Stimulated activated CD4-positive, alpha-beta T cell treated with anti-CD3 and anti-CD28 coated beads, Interleukin-12 subunit alpha, Interleukin-12 subunit beta, amount 100 ng/mL, for 48 hours (primary cell): ENCODE measurements around the gene DDX10.
"Not testable (repeated sequence)": the region's sequence is repeated elsewhere in the genome, so short reads cannot be mapped to it uniquely, and the experiment has no call there.

ENCODE experiments used
- DNase-seq, 3 donors: peaks; one replicate each; pipeline ENCODE4 v3.0.0-alpha.2; 2020; ENCODE audit warnings: low read depth in 2 of 3, low spot score in 1 of 3

Gene DDX10

GRCh38 chr11:108768370-108768769 is 103.5 kb downstream of the DDX10 start:
- no peak for DNase-seq

- no peak for DNase-seq
These were observed 104.1 kb downstream of the DDX10 start for GRCh38 chr11:108768964-108769363.

- no peak for DNase-seq
These were observed 109.3 kb downstream of the DDX10 start for GRCh38 chr11:108774037-108774730.

GRCh38 chr11:108775324-108775723 is 110.5 kb downstream of the DDX10 start:
- no peak for DNase-seq

- not testable (repeated sequence) for DNase-seq
These were observed 114.3 kb downstream of the DDX10 start for GRCh38 chr11:108779147-108779546.

- no peak for DNase-seq
These were observed 115.2 kb downstream of the DDX10 start for GRCh38 chr11:108780119-108780518.

- no peak for DNase-seq
These were observed 117.1 kb downstream of the DDX10 start for GRCh38 chr11:108781946-108782345.

- DNase-seq = no peak
These were observed 121.6 kb downstream of the DDX10 start for GRCh38 chr11:108786281-108786990.

- DNase-seq = no peak
These were observed 122.2 kb downstream of the DDX10 start for GRCh38 chr11:108787105-108787504.

- DNase-seq = no peak
These were observed 123.8 kb downstream of the DDX10 start for GRCh38 chr11:108788565-108789199.

- DNase-seq = no peak
These were observed 125.8 kb downstream of the DDX10 start for GRCh38 chr11:108790501-108791299.

GRCh38 chr11:108793138-108793537 is 128.3 kb downstream of the DDX10 start:
- DNase-seq = no peak

- no peak for DNase-seq
These were observed 128.7 kb downstream of the DDX10 start for GRCh38 chr11:108793611-108794010.

- no peak for DNase-seq
These were observed 131.7 kb downstream of the DDX10 start for GRCh38 chr11:108796551-108796950.

GRCh38 chr11:108797578-108798100 is 132.8 kb downstream of the DDX10 start:
- DNase-seq = no peak

- DNase-seq = no peak
These were observed 137.6 kb downstream of the DDX10 start for GRCh38 chr11:108802492-108802891.

GRCh38 chr11:108803776-108804175 is 138.9 kb downstream of the DDX10 start:
- no peak for DNase-seq

GRCh38 chr11:108804511-108804910 is 139.6 kb downstream of the DDX10 start:
- no peak for DNase-seq

- DNase-seq = no peak
These were observed 140.2 kb downstream of the DDX10 start for GRCh38 chr11:108805030-108805429.

- no peak for DNase-seq
These were observed 142.4 kb downstream of the DDX10 start for GRCh38 chr11:108807262-108807661.

GRCh38 chr11:108813086-108813485 is 148.2 kb downstream of the DDX10 start:
- DNase-seq = no peak
